Measurements from ENCODE around the gene CCNJL. TPM values are rescaled to one million over a fixed set of nuclear protein-coding genes. Genes with fewer than 3 reads are reported as not detected.

The CCNJL gene
- 4.0 TPM in 2 replicates for total RNA-seq

GRCh38 chr5:160312134-160312959 lies at the start of gene CCNJL:
Gene CCNJL, minus strand, starts transcription at chr5:160312564. Its CDS starts 641 bp downstream, at chr5:160311923.

GRCh38 chr5:160229190-160229742 lies 83.1 kb downstream of the CCNJL start, which contains the start of gene FABP6:
Gene FABP6, plus strand, starts transcription at chr5:160229506. Its CDS starts 52 bp downstream, at chr5:160229558.

Small RNAs within 50 kb of the gene (small RNA-seq; reads per million reads assigned to genes)
- not detected for gene AC112191.3

Other genes with a start within 250 kb of the CCNJL start
- gene PWWP2A, start 193.1 kb downstream of the CCNJL start, total RNA-seq: 22.8 and 22.9 TPM in 2 replicates
- gene FABP6, start 83.1 kb downstream of the CCNJL start, total RNA-seq: not detected in 2 replicates
- not detected in 2 replicates for gene C1QTNF2, start 58.1 kb upstream of the CCNJL start, total RNA-seq
- gene FAM200C, start 87.5 kb upstream of the CCNJL start, total RNA-seq: 2.9 and 4.1 TPM in 2 replicates
- gene SLU7, start 106.5 kb upstream of the CCNJL start, total RNA-seq: 61.0 and 66.6 TPM in 2 replicates
- gene PTTG1, start 109.3 kb upstream of the CCNJL start, total RNA-seq: 329 and 398 TPM in 2 replicates